22Rv1 (cell line): ENCODE results near the gene WAPL.

ENCODE experiments used
- ZFX ChIP-seq: fragments of 450-650 bp; IDR thresholded peaks from 2 replicates; pipeline ENCODE4 v1.6.1; 2017; ENCODE audit warnings: antibody characterized with exemption, borderline replicate concordance
- TF ChIP-seq, protein P1 (sequence below): fragments of 450-650 bp; IDR thresholded peaks from 2 replicates; pipeline ENCODE4 v1.5.1; 2017; ENCODE audit warnings: mild to moderate bottlenecking

DNA sequence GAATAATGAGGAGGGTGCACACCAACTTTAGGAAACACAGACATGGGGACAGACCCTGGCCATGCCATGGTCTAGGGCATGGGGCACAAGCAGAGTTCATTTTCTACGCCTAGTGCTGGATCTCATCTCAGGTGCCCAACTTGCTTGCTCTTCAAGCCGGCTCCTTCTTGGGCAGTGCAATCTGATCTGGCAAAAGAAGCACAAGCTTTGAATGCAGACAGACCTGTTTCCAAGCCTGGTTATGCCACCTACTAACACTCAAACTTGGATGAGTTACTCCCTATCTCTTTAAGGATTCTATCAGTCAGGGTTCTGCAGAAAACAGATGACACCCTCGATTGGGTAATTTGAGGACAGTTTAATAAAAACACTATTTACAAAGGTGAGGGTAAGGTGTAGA lies 34.9 kb upstream of the WAPL start:
- TF ChIP-seq, protein P1, sequence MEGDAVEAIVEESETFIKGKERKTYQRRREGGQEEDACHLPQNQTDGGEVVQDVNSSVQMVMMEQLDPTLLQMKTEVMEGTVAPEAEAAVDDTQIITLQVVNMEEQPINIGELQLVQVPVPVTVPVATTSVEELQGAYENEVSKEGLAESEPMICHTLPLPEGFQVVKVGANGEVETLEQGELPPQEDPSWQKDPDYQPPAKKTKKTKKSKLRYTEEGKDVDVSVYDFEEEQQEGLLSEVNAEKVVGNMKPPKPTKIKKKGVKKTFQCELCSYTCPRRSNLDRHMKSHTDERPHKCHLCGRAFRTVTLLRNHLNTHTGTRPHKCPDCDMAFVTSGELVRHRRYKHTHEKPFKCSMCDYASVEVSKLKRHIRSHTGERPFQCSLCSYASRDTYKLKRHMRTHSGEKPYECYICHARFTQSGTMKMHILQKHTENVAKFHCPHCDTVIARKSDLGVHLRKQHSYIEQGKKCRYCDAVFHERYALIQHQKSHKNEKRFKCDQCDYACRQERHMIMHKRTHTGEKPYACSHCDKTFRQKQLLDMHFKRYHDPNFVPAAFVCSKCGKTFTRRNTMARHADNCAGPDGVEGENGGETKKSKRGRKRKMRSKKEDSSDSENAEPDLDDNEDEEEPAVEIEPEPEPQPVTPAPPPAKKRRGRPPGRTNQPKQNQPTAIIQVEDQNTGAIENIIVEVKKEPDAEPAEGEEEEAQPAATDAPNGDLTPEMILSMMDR, result no peak
- no peak for TF ChIP-seq ZFX
